ENCODE results near the gene SFTPB.

DNA sequence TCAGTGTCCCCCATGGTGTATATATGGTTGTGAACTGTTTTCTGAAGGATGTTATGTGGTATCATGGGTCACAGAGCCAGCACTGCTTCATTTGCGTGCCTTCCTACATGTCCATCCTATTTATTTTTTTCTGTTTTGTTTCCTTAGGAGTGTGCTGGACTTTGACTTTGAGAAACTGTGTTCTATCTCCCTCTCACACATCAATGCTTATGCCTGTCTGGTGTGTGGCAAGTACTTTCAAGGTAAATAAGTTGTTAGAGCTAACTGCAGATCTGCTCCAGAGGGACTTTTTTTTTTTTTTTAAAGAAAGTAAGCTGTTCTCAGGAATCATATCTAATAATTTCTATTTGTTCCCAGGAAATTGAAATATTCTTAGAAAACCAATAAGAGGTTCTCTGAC is 46.7 kb downstream of the SFTPB start:
- TF ChIP-seq POLR2A (IDR thresholded peaks at IDR 0.05) (no peak), CTCF (IDR thresholded peaks at IDR 0.05) (no peak)
